Natural killer cell (primary cell): ENCODE data around the gene RAD51B. TPM values are rescaled to one million over a fixed set of nuclear protein-coding genes. Genes with fewer than 3 reads are reported as not detected.

Source experiments
- ATAC-seq, 3 donors: fragments of 150-1000 bp in 2 of 3; fragments of 200-7000 bp in 1 of 3; cut with Tn5 transposase; 1 replicate in 1 of 3; 2 replicates in 2 of 3; pipeline ENCODE4 v1.10.0; 2021; ENCODE audit warnings: mild to moderate bottlenecking in 2 of 3, moderate library complexity in 2 of 3
- DNase-seq, 2 donors: peaks; one replicate each; pipeline versions ENCODE4 v3.0.0 to v3.0.0-alpha.2; 2013 to 2021; ENCODE audit warnings: mixed read lengths in 1 of 2
- H3K27ac ChIP-seq: one replicate; pipeline ENCODE4 v1.5.1; 2013; ENCODE audit warnings: mild to moderate bottlenecking, low read length
- H3K27me3 ChIP-seq: one replicate; pipeline ENCODE4 v1.6.1; 2013; ENCODE audit warnings: low read length; ENCODE audit not compliant: control insufficient read depth, insufficient read depth
- H3K36me3 ChIP-seq: one replicate; pipeline ENCODE4 v1.6.1; 2013; ENCODE audit warnings: low read length; ENCODE audit not compliant: control insufficient read depth, insufficient read depth
- H3K4me1 ChIP-seq: one replicate; pipeline ENCODE4 v1.6.1; 2013; ENCODE audit warnings: low read length; ENCODE audit not compliant: control insufficient read depth, insufficient read depth
- H3K4me3 ChIP-seq: one replicate; pipeline ENCODE4 v1.5.1; 2013; ENCODE audit warnings: low read length
- H3K9me3 ChIP-seq: one replicate; pipeline ENCODE4 v1.6.1; 2013; ENCODE audit warnings: low read length; ENCODE audit not compliant: control insufficient read depth, insufficient read depth
- H3K27ac Mint-ChIP-seq, 2 donors: one replicate each; pipeline ENCODE4 v1.8.0; 2022; ENCODE audit warnings: mild to moderate bottlenecking in 2 of 2, mixed read lengths in 2 of 2, moderate library complexity in 1 of 2
- H3K27me3 Mint-ChIP-seq, 2 donors: one replicate each; pipeline ENCODE4 v1.8.0; 2022; ENCODE audit warnings: low read depth in 2 of 2, mixed read lengths in 2 of 2
- H3K36me3 Mint-ChIP-seq: one replicate; pipeline ENCODE4 v1.8.0; 2022; ENCODE audit warnings: mixed read lengths
- H3K4me1 Mint-ChIP-seq, 2 donors: one replicate each; pipeline ENCODE4 v1.8.0; 2022; ENCODE audit warnings: mixed read lengths in 2 of 2
- H3K4me3 Mint-ChIP-seq: one replicate; pipeline ENCODE4 v1.8.0; 2022; ENCODE audit warnings: mild to moderate bottlenecking, moderate library complexity, mixed read lengths
- H3K9me3 Mint-ChIP-seq, 2 donors: one replicate each; pipeline ENCODE4 v1.8.0; 2022; ENCODE audit warnings: mixed read lengths in 2 of 2
- CTCF ChIP-seq: fragments of 200-600 bp; IDR thresholded peaks from one replicate; pipeline ENCODE4 v1.8.0; 2022; ENCODE audit warnings: antibody characterized with exemption
- WGBS: methylation state at CpG from one replicate; pipeline ENCODE4 v1.1.7; 2013; ENCODE audit warnings: missing lambda C conversion rate; ENCODE audit not compliant: insufficient coverage; 5-methylcytosine and 5-hydroxymethylcytosine counted together
- intact Hi-C: fragments of 100-400 bp; cut with micrococcal nuclease; formaldehyde crosslinking; loops from one replicate; pipeline ENCODE4 v1.14.2; 2022
- total RNA-seq, 4 donors: library from RNA; stranded (reverse); fragments of 120-200 nt in 1 of 4; gene quantifications; one replicate each; pipeline versions ENCODE4 v1.2.3 to v1.2.4, GENCODE V29; 2013 to 2022

Gene RAD51B
- total RNA-seq, 3 donors from 2014 or later (not counting 1 experiment from before 2014, with no cell fraction given), result 28.1 to 37.6 (median 28.6) TPM

DNA sequence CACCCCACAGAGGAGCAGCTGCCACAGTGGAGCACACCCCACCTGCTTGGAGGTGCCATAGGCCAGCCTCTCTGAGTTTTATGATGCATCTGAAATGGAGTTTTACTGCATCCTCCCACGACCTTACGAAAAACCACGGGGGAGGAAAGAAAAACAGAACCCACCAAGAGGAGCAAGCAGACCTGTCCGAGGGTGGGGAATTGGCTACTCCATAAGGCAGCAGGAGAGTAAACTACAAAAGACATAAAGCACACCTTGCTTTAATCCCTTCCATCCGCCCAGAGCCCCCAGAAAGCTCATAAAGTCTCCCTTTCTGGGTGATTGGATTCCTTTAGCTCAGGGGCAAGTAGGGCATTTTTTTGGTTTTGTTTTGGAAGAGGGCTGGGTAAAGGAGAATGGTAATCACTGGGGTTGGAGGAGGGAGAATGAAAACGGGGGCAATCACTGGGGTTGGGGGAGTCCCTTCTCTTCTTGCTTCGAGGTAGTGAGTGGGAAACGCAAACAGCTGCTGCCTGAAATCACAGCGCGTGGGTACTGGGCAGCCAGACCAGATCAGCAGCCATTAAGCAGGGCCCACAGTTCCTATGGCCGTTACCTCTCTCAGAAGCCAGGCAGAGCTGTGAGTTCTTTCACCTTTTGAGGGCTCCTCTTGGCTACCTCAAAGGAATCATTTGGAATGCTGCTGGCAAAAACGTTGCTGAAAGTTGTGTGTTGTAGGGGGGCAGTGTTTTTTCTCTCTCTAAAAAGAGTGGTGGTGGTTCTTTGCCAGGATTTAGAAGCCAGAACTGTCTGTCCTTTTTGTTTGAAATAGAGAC, 539.6 kb downstream of the RAD51B start:
- Mint-ChIP-seq H3K36me3 (no peaks in the 10 kb centered on the region), H3K4me3 (no peak overlapping the region)

DNA sequence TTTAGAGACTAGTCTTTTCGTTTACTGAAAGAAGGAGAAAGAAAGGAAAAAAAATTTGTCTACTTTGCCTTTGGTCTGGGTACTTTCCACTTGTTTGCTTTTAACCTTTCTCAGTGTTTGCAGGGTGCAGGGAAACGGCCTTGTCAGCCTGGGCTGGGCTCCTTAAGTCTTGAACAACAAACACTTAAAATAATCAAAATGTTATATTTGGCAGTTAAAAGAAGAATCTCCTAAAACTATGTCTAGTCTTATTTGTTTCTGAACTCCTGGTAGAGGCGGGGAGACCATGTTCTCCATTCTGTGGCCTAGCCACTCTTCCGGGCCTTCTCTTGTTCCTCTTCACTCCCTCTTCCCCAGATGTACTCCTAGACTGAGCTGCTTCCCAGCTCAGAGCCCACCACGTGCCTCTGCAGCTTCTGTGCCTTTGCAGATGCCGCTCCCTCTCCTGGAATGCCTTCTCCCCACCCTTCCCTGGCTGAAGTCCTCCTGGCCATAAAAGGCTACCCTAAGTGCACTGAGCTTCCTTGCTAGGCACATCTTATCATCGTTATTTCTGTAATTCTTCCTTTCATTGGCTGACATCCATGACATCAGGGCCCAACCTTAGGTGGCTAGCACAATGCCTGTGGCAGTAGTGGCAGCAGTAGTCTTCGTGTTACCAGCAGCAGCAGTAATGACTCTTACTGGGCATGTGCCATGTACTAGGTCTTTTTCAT, 540.4 kb downstream of the RAD51B start:
- Mint-ChIP-seq H3K4me3 (no peak overlapping the region), H3K27ac (no peak overlapping the region), H3K27me3 (no peaks in the 10 kb centered on the region), H3K9me3 (no peaks in the 10 kb centered on the region), H3K36me3 (no peaks in the 10 kb centered on the region), H3K4me1 (peaks cover 6 to 18% of the 10 kb centered on the region in 2 donors)
- Histone ChIP-seq H3K36me3 (no peaks in the 10 kb centered on the region), H3K9me3 (no peaks in the 10 kb centered on the region), H3K27me3 (no peaks in the 10 kb centered on the region), H3K27ac (no peak overlapping the region), H3K4me3 (no peak overlapping the region), H3K4me1 (peaks cover 19% of the 10 kb centered on the region)
- ATAC-seq (no peak), DNase-seq (peak in 1 of 2 donors; percentile 50)
- intact Hi-C loops, result no loop called here
- no peak for TF ChIP-seq CTCF
- 81% methylated on average over 8 of the region's 8 CpGs for WGBS

More for the DNA sequence above, 539.6 kb downstream of the RAD51B start:
- intact Hi-C loops, result no loop called here
- Mint-ChIP-seq H3K9me3 (no peaks in the 10 kb centered on the region), H3K27ac (no peak overlapping the region), H3K4me1 (peaks cover 6 to 18% of the 10 kb centered on the region in 2 donors), H3K27me3 (no peaks in the 10 kb centered on the region)
- Histone ChIP-seq H3K36me3 (no peaks in the 10 kb centered on the region), H3K4me1 (peaks cover 16% of the 10 kb centered on the region), H3K9me3 (no peaks in the 10 kb centered on the region), H3K27ac (peak overlapping the region; percentile 15), H3K27me3 (no peaks in the 10 kb centered on the region), H3K4me3 (no peak overlapping the region)
- 67% methylated on average over 11 of the region's 12 CpGs for WGBS
- ATAC-seq, result no peak
- DNase-seq, result no peak
- TF ChIP-seq CTCF, result no peak

DNA sequence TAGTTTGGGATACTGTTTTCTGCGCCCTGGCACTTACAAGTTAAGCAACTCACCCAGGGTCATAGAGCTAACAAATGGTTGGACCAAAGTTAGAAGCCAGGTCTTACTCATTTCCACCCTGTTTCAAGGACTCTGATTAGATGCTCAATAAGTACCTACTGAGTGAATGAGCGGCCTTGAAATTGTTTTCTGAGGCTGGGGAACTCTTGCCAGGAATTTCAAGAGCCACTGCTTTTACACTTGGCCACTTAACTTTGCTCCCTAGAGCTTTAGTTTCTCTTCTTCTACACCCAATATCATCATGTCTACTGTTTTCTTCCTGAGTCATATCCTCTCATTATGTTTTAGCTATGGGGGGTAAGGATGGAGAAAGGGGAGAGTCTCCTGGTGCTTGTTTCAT, 541.7 kb downstream of the RAD51B start:
- Mint-ChIP-seq H3K27ac (no peak overlapping the region), H3K4me1 (peaks cover 6 to 18% of the 10 kb centered on the region in 2 donors), H3K36me3 (no peaks in the 10 kb centered on the region), H3K4me3 (no peak overlapping the region), H3K9me3 (no peaks in the 10 kb centered on the region), H3K27me3 (no peaks in the 10 kb centered on the region)
- Histone ChIP-seq H3K27ac (no peak overlapping the region), H3K27me3 (no peaks in the 10 kb centered on the region), H3K4me3 (no peak overlapping the region), H3K9me3 (no peaks in the 10 kb centered on the region), H3K36me3 (no peaks in the 10 kb centered on the region), H3K4me1 (peaks cover 19% of the 10 kb centered on the region)
- no peak for ATAC-seq
- no peak for TF ChIP-seq CTCF
- no peak for DNase-seq
- WGBS, result 98% methylated on average over 2 of the region's 2 CpGs
- intact Hi-C loops, result no loop called here
